K562 (cell line): Measurements from ENCODE around the gene ACTR3C. TPM values are rescaled to one million over a fixed set of nuclear protein-coding genes. Genes with fewer than 3 reads are reported as not detected.

Source experiments
- ATAC-seq: fragments of 200-7000 bp; cut with Tn5 transposase; 3 replicates; pipeline ENCODE4 v1.9.1; 2020; ENCODE audit warnings: moderate library complexity
- BruUV-seq: library from RNA; stranded (reverse); fragments of 400-500 nt; replicated peaks from 2 replicates; lab custom pipeline; 2021; lab: Mats Ljungman, UMichigan
- CTCF ChIA-PET: fragments of 300-600 bp; formaldehyde crosslinking; extraction: SDS; loops from one replicate; lab custom pipeline; 2021; ENCODE audit warnings: low intra/inter-chr PET ratio; lab: Yijun Ruan, JAX
- POLR2A ChIA-PET: fragments of 300-600, 350-650 bp; sonication (Branson Sonifier 250); formaldehyde crosslinking; extraction: SDS; loops from one replicate; lab custom pipeline; 2021; ENCODE audit warnings: antibody characterized with exemption, inconsistent platforms; lab: Yijun Ruan, JAX
- DNase-seq, 4 experiments: peaks; one replicate each; pipeline versions ENCODE4 v3.0.0 to v3.0.0-alpha.2; 2011 to 2018; ENCODE audit warnings: low spot score in 3 of 4, mixed read lengths in 3 of 4; ENCODE audit errors: extremely low read depth in 1 of 4
- FAIRE-seq: peaks from 2 replicates; lab custom pipeline; 2011; peaks lifted over from hg19 to GRCh38; lab: Jason Lieb, UNC
- H2AFZ ChIP-seq: 2 replicates; pipeline ENCODE4 v1.6.0; 2011; ENCODE audit warnings: low read depth, low read length, control low read depth, inconsistent platforms
- H3K27ac ChIP-seq: fragments of 200-600 bp; 3 replicates; pipeline ENCODE4 v1.8.0; 2011; ENCODE audit warnings: low read depth, mild to moderate bottlenecking, control low read depth, inconsistent platforms, low read length, moderate library complexity, mixed read lengths; ENCODE audit errors: extremely low read depth
- H3K27me3 ChIP-seq, 2 experiments: fragments of 300-600 bp in 1 of 2; 2 replicates in 1 of 2; 3 replicates in 1 of 2; pipeline versions ENCODE4 v1.6.0 to v1.8.0; 2011; ENCODE audit warnings: inconsistent platforms in 2 of 2, low read length in 2 of 2, mild to moderate bottlenecking in 1 of 2, mixed read lengths in 1 of 2, moderate library complexity in 1 of 2; ENCODE audit not compliant: control insufficient read depth in 2 of 2, insufficient read depth in 2 of 2
- H3K36me3 ChIP-seq: fragments of 300-600 bp; 3 replicates; pipeline ENCODE4 v1.8.0; 2011; ENCODE audit warnings: mild to moderate bottlenecking, low read length, inconsistent platforms; ENCODE audit not compliant: control insufficient read depth, insufficient read depth
- H3K4me1 ChIP-seq, 2 experiments: fragments of 200-600 bp in 1 of 2; replicated peaks in 1 of 2; 2 replicates in 1 of 2; 3 replicates in 1 of 2; pipeline versions ENCODE4 v1.5.1 to v1.8.0; 2011; ENCODE audit warnings: inconsistent platforms in 2 of 2, low read length in 2 of 2, mild to moderate bottlenecking in 1 of 2, mixed read lengths in 1 of 2, moderate library complexity in 1 of 2; ENCODE audit not compliant: control insufficient read depth in 2 of 2, insufficient read depth in 2 of 2
- H3K4me2 ChIP-seq: 2 replicates; pipeline ENCODE4 v1.6.1; 2011; ENCODE audit warnings: low read length, control low read depth, inconsistent platforms, mixed read lengths; ENCODE audit not compliant: insufficient read depth
- H3K4me3 ChIP-seq: fragments of 200-600 bp; sonication (generic), shearing (Covaris generic); 2 replicates; pipeline ENCODE4 v1.5.1; 2016; ENCODE audit warnings: control low read depth, inconsistent platforms
- H3K79me2 ChIP-seq: fragments of 200-600 bp; 3 replicates; pipeline ENCODE4 v1.8.0; 2011; ENCODE audit warnings: low read length, inconsistent platforms; ENCODE audit not compliant: control insufficient read depth, insufficient read depth
- H3K9ac ChIP-seq, 2 experiments: 2 replicates each; pipeline versions ENCODE4 v1.6.0 to v1.6.1; 2011; ENCODE audit warnings: low read depth in 2 of 2, low read length in 2 of 2, control low read depth in 1 of 2, inconsistent platforms in 1 of 2, mild to moderate bottlenecking in 1 of 2, mixed read lengths in 1 of 2; ENCODE audit not compliant: insufficient read depth in 1 of 2
- H3K9me1 ChIP-seq: one replicate; pipeline ENCODE4 v1.6.0; 2011; ENCODE audit warnings: inconsistent platforms, mild to moderate bottlenecking, low read length, moderate library complexity; ENCODE audit not compliant: control insufficient read depth, insufficient read depth
- H3K9me3 ChIP-seq: replicated peaks from 2 replicates; pipeline ENCODE4 v1.5.1; 2011; ENCODE audit warnings: low read depth, low read length, inconsistent platforms; ENCODE audit not compliant: control insufficient read depth, insufficient read depth
- H4K20me1 ChIP-seq: replicated peaks from 2 replicates; pipeline ENCODE4 v1.6.1; 2011; ENCODE audit warnings: low read length, inconsistent platforms, mixed read lengths; ENCODE audit not compliant: control insufficient read depth, insufficient read depth
- BACH1 ChIP-seq: fragments of 200-800 bp; sonication (Bioruptor generic); IDR thresholded peaks from 2 replicates; pipeline ENCODE4 v1.6.1; 2016; ENCODE audit warnings: missing genetic modification characterization, missing compliant biosample characterization
- CHD4 ChIP-seq: fragments of 200-600 bp; sonication (generic); IDR thresholded peaks from 3 replicates; pipeline ENCODE4 v1.6.1; 2012; ENCODE audit warnings: low read depth, mild to moderate bottlenecking, mixed read lengths, low read length, inconsistent platforms; ENCODE audit not compliant: insufficient read depth, insufficient replicate concordance, poor library complexity, severe bottlenecking
- FOXA1 ChIP-seq: fragments of 450-650 bp; IDR thresholded peaks from 2 replicates; pipeline ENCODE4 v1.6.1; 2016; ENCODE audit warnings: mild to moderate bottlenecking, borderline replicate concordance
- LEF1 ChIP-seq: fragments of 450-650 bp; IDR thresholded peaks from 2 replicates; pipeline ENCODE4 v1.6.1; 2016; ENCODE audit warnings: mild to moderate bottlenecking
- PHF21A ChIP-seq: fragments of 450-650 bp; IDR thresholded peaks from 2 replicates; pipeline ENCODE4 v1.6.1; 2017; ENCODE audit warnings: low read depth, borderline replicate concordance
- SMAD2 ChIP-seq: fragments of 150-350 bp; IDR thresholded peaks from 2 replicates; pipeline ENCODE4 v1.6.1; 2014; ENCODE audit warnings: low read depth, mild to moderate bottlenecking, low read length
- TCF3 ChIP-seq: sonication (generic); formaldehyde crosslinking; IDR thresholded peaks from 2 replicates; pipeline ENCODE4 v1.4.0; 2020; ENCODE audit warnings: mild to moderate bottlenecking, missing genetic modification reagents
- TEAD4 ChIP-seq, 2 experiments: sonication (generic) in 1 of 2; formaldehyde crosslinking in 1 of 2; IDR thresholded peaks; 2 replicates each; pipeline versions ENCODE4 v1.6.1 to v1.8.0; 2012 to 2022; ENCODE audit warnings: borderline replicate concordance in 1 of 2, inconsistent platforms in 1 of 2, low read length in 1 of 2, mild to moderate bottlenecking in 1 of 2, missing genetic modification reagents in 1 of 2
- U2AF2 ChIP-seq: fragments of 200-400 bp; formaldehyde crosslinking; optimal IDR thresholded peaks from 2 replicates; pipeline ENCODE3; 2017; ENCODE audit warnings: low read depth, mild to moderate bottlenecking, low read length
- ZNF12 ChIP-seq: sonication (generic); formaldehyde crosslinking; IDR thresholded peaks from 2 replicates; pipeline ENCODE4 v1.4.0; 2020; ENCODE audit warnings: mild to moderate bottlenecking, missing genetic modification reagents
- ZNF699 ChIP-seq: fragments of 250-450 bp; sonication (Bioruptor Pico); IDR thresholded peaks from 2 replicates; pipeline ENCODE4 v1.8.0; 2021; ENCODE audit warnings: mild to moderate bottlenecking, moderate library complexity; ENCODE audit not compliant: insufficient replicate concordance
- WGBS: fragments of 100-300 bp; shearing (Covaris generic); methylation state at CpG from one replicate; pipeline ENCODE4 v1.1.6; 2016; ENCODE audit warnings: low coverage, mixed read lengths; ENCODE audit not compliant: insufficient coverage; ENCODE audit errors: missing lambda C conversion rate; 5-methylcytosine and 5-hydroxymethylcytosine counted together
- in situ Hi-C: fragments of 300-500 bp; cut with MboI; formaldehyde crosslinking; loops from 4 replicates; pipeline ENCODE4 v1.15.0; 2018; ENCODE audit warnings: inconsistent platforms, mixed read lengths
- intact Hi-C: fragments of 100-400 bp; cut with micrococcal nuclease; formaldehyde crosslinking; loops from 2 replicates; pipeline ENCODE4 v1.14.2; 2022
- polyA plus RNA-seq, 8 experiments: library from polyadenylated mRNA; depleted of rRNA in 4 of 8; stranded (reverse) in 5 of 8; unstranded in 3 of 8; fragments of >200 nt; fragmentation: Nextera tagmentation in 2 of 8; fragmentation: Illumina TruSeq in 1 of 8; extraction: Ambion mirVana in 2 of 8; extraction: Trizol in 1 of 8; gene quantifications; 2 replicates each; pipeline versions ENCODE4 v1.2.1 to v1.2.3, GENCODE V29; 2011 to 2014; ENCODE audit warnings: inconsistent platforms in 1 of 8, missing spikeins in 1 of 8
- total RNA-seq, 7 experiments: library from RNA; depleted of rRNA in 6 of 7; stranded (reverse); fragments of >200 nt in 6 of 7; fragmentation: Illumina TruSeq in 2 of 7; extraction: Trizol in 2 of 7; gene quantifications; 2 replicates each; pipeline versions ENCODE4 v1.2.1 to v1.2.3, GENCODE V29; 2011 to 2021; ENCODE audit warnings: low replicate concordance in 1 of 7
- TF ChIP-seq, protein P1 (sequence below): fragments of 250-450 bp; sonication (Bioruptor Pico); IDR thresholded peaks from 2 replicates; pipeline ENCODE4 v1.9.0; 2021; ENCODE audit warnings: mild to moderate bottlenecking, inconsistent platforms
- TF ChIP-seq, protein P2 (sequence below): fragments of 200-400 bp; formaldehyde crosslinking; IDR thresholded peaks from 2 replicates; pipeline ENCODE4 v1.6.1; 2017; ENCODE audit warnings: mild to moderate bottlenecking, low read depth, low read length, moderate library complexity
- TF ChIP-seq, protein P3 (sequence below): fragments of 250-450 bp; sonication (Bioruptor Pico); IDR thresholded peaks from 2 replicates; pipeline ENCODE4 v1.9.0; 2021; ENCODE audit warnings: mild to moderate bottlenecking
- TF ChIP-seq, protein P4 (sequence below): fragments of 250-450 bp; sonication (Bioruptor Pico); IDR thresholded peaks from 2 replicates; pipeline ENCODE4 v1.8.0; 2021; ENCODE audit warnings: moderate library complexity, mild to moderate bottlenecking, inconsistent platforms
- TF ChIP-seq, protein P5 (sequence below): fragments of 250-450 bp; sonication (Bioruptor Pico); IDR thresholded peaks from 2 replicates; pipeline ENCODE4 v1.8.0; 2022; ENCODE audit warnings: moderate library complexity, mild to moderate bottlenecking, inconsistent platforms

The ACTR3C gene
- total and polyA plus RNA-seq, 9 of the 15 experiments (the other 6 are each of a cell fraction or from before 2014, with no cell fraction given), result 9.0 to 35.4 (median 13.3) TPM

DNA sequence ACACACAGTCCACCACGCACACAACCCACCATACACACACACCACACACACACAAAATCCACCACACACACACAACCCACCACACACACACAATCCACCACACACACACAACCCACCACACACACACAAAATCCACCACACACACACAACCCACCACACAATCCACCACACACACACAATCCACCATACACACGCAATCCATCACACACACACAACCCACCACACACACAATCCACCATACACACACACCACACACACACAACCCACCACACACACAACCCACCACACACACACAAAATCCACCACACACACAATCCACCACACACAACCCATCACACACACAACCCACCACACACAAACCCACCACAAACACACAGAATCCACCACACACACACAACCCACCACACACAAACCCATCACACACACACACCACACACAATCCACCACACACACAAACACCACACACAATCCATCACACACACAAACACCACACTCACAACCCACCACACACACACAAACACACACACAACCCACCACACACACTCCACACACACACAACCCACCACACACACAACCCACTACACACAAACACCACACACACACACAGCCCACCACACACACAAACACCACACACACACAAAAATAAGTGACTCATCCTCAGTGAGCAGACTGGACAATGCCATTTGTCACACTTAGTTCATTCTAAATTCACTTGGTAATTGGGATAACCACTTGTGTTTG is 36.4 kb upstream of the ACTR3C start:
- Histone ChIP-seq H3K27ac (no peak overlapping the region), H3K9ac (no peak overlapping the region), H3K4me2 (no peak overlapping the region), H3K4me3 (no peak overlapping the region), H3K27me3 (no peaks in the 10 kb centered on the region; a peak in 1 of 5 replicates), H2AFZ (no peak overlapping the region), H3K9me1 (peaks cover 5% of the 10 kb centered on the region), H4K20me1 (no peaks in the 10 kb centered on the region), H3K79me2 (no peaks in the 10 kb centered on the region), H3K9me3 (no peaks in the 10 kb centered on the region), H3K4me1 (peaks cover 30 to 36% of the 10 kb centered on the region in 2 experiments; a peak in 4 of 5 replicates), H3K36me3 (no peaks in the 10 kb centered on the region)
- 83% methylated on average over 2 of the region's 2 CpGs for WGBS
- FAIRE-seq, result peak; percentile 71
- in situ Hi-C loops, result no loop called here
- no peak for DNase-seq
- ATAC-seq, result no peak
- intact Hi-C loops, result loop anchor here (10.0 kb wide), 1 partner anchor 395 kb away; no protein-coding TSS in a partner anchor
- no TSS peak for BruUV-seq
- ChIA-PET POLR2A (no interaction called here), CTCF (no interaction called here)
- TF ChIP-seq FOXA1 (no peak), PHF21A (peak; percentile 54; the same call in 1 of the 2 replicates), BACH1 (tag) (no peak), SMAD2 (no peak), TCF3 (CRISPR knock-in tag) (no peak), ZNF12 (CRISPR knock-in tag) (peak; percentile 34; the same call in 1 of the 2 replicates), U2AF2 (no peak), CHD4 (no peak), TEAD4 (IDR thresholded peaks at IDR 0.05; ENCODE audit: low read length) (no peak), TEAD4 (CRISPR knock-in tag; IDR thresholded peaks at IDR 0.05; ENCODE audit: borderline replicate concordance) (no peak), LEF1 (no peak), ZNF699 (no peak)
- TF ChIP-seq, protein P1, sequence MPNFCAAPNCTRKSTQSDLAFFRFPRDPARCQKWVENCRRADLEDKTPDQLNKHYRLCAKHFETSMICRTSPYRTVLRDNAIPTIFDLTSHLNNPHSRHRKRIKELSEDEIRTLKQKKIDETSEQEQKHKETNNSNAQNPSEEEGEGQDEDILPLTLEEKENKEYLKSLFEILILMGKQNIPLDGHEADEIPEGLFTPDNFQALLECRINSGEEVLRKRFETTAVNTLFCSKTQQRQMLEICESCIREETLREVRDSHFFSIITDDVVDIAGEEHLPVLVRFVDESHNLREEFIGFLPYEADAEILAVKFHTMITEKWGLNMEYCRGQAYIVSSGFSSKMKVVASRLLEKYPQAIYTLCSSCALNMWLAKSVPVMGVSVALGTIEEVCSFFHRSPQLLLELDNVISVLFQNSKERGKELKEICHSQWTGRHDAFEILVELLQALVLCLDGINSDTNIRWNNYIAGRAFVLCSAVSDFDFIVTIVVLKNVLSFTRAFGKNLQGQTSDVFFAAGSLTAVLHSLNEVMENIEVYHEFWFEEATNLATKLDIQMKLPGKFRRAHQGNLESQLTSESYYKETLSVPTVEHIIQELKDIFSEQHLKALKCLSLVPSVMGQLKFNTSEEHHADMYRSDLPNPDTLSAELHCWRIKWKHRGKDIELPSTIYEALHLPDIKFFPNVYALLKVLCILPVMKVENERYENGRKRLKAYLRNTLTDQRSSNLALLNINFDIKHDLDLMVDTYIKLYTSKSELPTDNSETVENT (CRISPR knock-in tag), result no peak
- TF ChIP-seq, protein P2, sequence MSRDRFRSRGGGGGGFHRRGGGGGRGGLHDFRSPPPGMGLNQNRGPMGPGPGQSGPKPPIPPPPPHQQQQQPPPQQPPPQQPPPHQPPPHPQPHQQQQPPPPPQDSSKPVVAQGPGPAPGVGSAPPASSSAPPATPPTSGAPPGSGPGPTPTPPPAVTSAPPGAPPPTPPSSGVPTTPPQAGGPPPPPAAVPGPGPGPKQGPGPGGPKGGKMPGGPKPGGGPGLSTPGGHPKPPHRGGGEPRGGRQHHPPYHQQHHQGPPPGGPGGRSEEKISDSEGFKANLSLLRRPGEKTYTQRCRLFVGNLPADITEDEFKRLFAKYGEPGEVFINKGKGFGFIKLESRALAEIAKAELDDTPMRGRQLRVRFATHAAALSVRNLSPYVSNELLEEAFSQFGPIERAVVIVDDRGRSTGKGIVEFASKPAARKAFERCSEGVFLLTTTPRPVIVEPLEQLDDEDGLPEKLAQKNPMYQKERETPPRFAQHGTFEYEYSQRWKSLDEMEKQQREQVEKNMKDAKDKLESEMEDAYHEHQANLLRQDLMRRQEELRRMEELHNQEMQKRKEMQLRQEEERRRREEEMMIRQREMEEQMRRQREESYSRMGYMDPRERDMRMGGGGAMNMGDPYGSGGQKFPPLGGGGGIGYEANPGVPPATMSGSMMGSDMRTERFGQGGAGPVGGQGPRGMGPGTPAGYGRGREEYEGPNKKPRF, result no peak
- TF ChIP-seq, protein P3, sequence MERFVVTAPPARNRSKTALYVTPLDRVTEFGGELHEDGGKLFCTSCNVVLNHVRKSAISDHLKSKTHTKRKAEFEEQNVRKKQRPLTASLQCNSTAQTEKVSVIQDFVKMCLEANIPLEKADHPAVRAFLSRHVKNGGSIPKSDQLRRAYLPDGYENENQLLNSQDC, result no peak
- TF ChIP-seq, protein P4, sequence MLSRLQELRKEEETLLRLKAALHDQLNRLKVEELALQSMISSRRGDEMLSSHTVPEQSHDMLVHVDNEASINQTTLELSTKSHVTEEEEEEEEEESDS (CRISPR knock-in tag), result no peak
- TF ChIP-seq, protein P5, sequence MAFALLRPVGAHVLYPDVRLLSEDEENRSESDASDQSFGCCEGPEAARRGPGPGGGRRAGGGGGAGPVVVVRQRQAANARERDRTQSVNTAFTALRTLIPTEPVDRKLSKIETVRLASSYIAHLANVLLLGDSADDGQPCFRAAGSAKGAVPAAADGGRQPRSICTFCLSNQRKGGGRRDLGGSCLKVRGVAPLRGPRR, result no peak
